GM15510 (cell line): Measurements from ENCODE around the gene ETF1.
A peak's percentile ranks its signal among the peaks of the same experiment; 100 is the strongest.

Source experiments
- POLR2A ChIP-seq: IDR thresholded peaks from 3 replicates; pipeline ENCODE4 v1.6.1; 2011; ENCODE audit warnings: borderline replicate concordance; ENCODE audit not compliant: insufficient read length; ENCODE audit errors: extremely low read depth

ETF1 gene

GRCh38 chr5:138542956-138543729 lies at the start of gene ETF1:
ETF1 (minus strand) TSS chr5:138543236; CDS start chr5:138542918, 318 bp downstream.
- TF ChIP-seq POLR2A, result peak; percentile 73

- no peak for TF ChIP-seq POLR2A
These were observed 45.2 kb upstream of the ETF1 start for GRCh38 chr5:138588013-138588788.

GRCh38 chr5:138585157-138585556 lies 42.1 kb upstream of the ETF1 start:
- no peak for TF ChIP-seq POLR2A

- no peak for TF ChIP-seq POLR2A
These were observed 41.1 kb upstream of the ETF1 start for GRCh38 chr5:138583984-138584637.

GRCh38 chr5:138582959-138583358 lies 39.9 kb upstream of the ETF1 start:
- TF ChIP-seq POLR2A, result no peak

- TF ChIP-seq POLR2A, result no peak
These were observed 37.7 kb upstream of the ETF1 start for GRCh38 chr5:138580777-138581176.

GRCh38 chr5:138580001-138580400 lies 37.0 kb upstream of the ETF1 start:
- no peak for TF ChIP-seq POLR2A

- TF ChIP-seq POLR2A, result no peak
These were observed 36.5 kb upstream of the ETF1 start for GRCh38 chr5:138579517-138579863.

- no peak for TF ChIP-seq POLR2A
These were observed 34.4 kb upstream of the ETF1 start for GRCh38 chr5:138577452-138577851.

GRCh38 chr5:138575194-138576015 lies 32.4 kb upstream of the ETF1 start, which contains the start of gene HSPA9:
HSPA9 (minus strand) TSS chr5:138575401; CDS start chr5:138575318, 83 bp downstream.
- TF ChIP-seq POLR2A, result peak; percentile 87

GRCh38 chr5:138574744-138575193 lies 31.7 kb upstream of the ETF1 start:
- no peak for TF ChIP-seq POLR2A

GRCh38 chr5:138573949-138574670 lies 31.1 kb upstream of the ETF1 start:
- TF ChIP-seq POLR2A, result no peak

GRCh38 chr5:138573223-138573622 lies 30.2 kb upstream of the ETF1 start:
- no peak for TF ChIP-seq POLR2A

GRCh38 chr5:138570871-138571270 lies 27.8 kb upstream of the ETF1 start:
- TF ChIP-seq POLR2A, result no peak
